ENCODE data around the gene NLRX1. TPM values are rescaled to one million over a fixed set of nuclear protein-coding genes. Genes with fewer than 3 reads are reported as not detected.
"Not testable (repeated sequence)": the region's sequence is repeated elsewhere in the genome, so short reads cannot be mapped to it uniquely, and the experiment has no call there.

The NLRX1 gene
- total and polyA plus RNA-seq, 7 experiments from 2014 or later: 6.5 to 19.5 (median 9.8) TPM

DNA sequence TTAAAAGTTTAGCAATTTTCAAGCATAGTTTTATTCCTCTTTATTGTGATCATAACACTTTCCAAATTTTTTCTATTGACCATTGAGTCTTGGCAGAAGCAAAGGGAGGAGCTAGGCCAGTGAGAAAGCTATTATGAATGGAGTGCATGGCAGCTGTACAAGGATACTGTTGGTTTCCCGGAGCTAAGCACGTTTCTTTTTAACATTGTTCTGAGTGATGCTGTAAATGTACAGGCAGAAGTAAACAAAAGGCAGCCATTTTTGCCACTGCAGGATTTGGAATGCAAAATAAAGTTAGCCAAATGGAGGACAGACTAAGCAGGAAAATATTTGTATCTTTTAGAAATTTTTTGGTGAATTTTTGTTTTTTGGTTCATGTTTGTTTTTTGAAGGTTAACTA, 53.8 kb downstream of the NLRX1 start:
- peaks cover 0 to 15% (median 4%) of the 10 kb centered on the region in 5 donors for H3K36me3 Mint-ChIP-seq
- intact Hi-C loops (cut with micrococcal nuclease): loop anchor here in 1 of 2 donors (2.0 kb wide), 1 partner anchor 16 kb away; the partner anchor contains the start of gene CBL
- H3K4me1 Mint-ChIP-seq: peaks cover 36 to 79% (median 64%) of the 10 kb centered on the region in 7 donors
- no peak for ATAC-seq
- peak overlapping the region in 8 of 10 donors; percentile 1 to 78 (median 8) for H3K4me3 Mint-ChIP-seq
- ChIA-PET POLR2A (interaction anchor here (1.0 to 1.1 kb wide), 2 partner anchors 18 to 44 kb away, joined by 4 to 9 read pairs; no protein-coding TSS in a partner anchor), CTCF (interaction anchor here (0.6 to 2.0 kb wide), 3 partner anchors 13 to 60 kb away, joined by 3 to 9 read pairs (median 5); no protein-coding TSS in a partner anchor)
- H3K27ac ChIP-seq (ENCODE audit: low read depth, low read length): peak overlapping the region; percentile 2
- H3K9me3 ChIP-seq (ENCODE audit: control insufficient read depth in 2 of 3, low read length in 3 of 3): no peaks in the 10 kb centered on the region
- no peak overlapping the region for H3K4me3 ChIP-seq (ENCODE audit: low read length)
- no peak for DNase-seq
- no peaks in the 10 kb centered on the region for H3K27me3 Mint-ChIP-seq
- peak overlapping the region in 8 of 9 donors; percentile 16 to 89 (median 62) for H3K27ac Mint-ChIP-seq
- peaks cover 0 to 5% of the 10 kb centered on the region in 2 donors for H3K4me1 ChIP-seq (ENCODE audit: control insufficient read depth in 2 of 2, insufficient read depth in 2 of 2, low read length in 2 of 2)
- no peaks in the 10 kb centered on the region for H3K36me3 ChIP-seq (ENCODE audit: control insufficient read depth in 2 of 3, insufficient read depth in 3 of 3, low read length in 3 of 3)
- H3K9me3 Mint-ChIP-seq: no peaks in the 10 kb centered on the region
- no peaks in the 10 kb centered on the region for H3K27me3 ChIP-seq (ENCODE audit: control insufficient read depth in 2 of 2, insufficient read depth in 2 of 2, low read length in 2 of 2)

DNA sequence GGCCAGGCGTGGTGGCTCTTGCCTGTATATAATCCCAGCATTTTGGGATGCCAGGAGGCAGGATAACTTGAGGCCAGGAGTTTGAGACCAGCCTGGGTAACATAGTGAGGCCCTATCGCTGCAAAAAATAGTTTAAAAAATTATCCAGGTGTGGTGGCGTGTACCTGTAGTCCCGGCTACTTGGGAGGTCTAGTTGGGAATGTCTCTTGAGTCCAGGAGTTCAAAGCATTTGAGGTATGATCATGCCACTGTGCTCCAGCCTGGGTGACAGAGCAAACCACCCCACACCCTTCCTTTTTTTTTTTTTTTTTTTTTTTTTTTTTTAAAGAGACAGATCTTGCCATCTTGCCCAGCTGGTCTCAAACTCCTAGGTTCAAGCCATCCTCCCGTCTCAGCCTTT, 54.4 kb downstream of the NLRX1 start:
- no peaks in the 10 kb centered on the region for H3K36me3 ChIP-seq (ENCODE audit: control insufficient read depth in 2 of 3, insufficient read depth in 3 of 3, low read length in 3 of 3)
- H3K9me3 ChIP-seq (ENCODE audit: control insufficient read depth in 2 of 3, low read length in 3 of 3): no peaks in the 10 kb centered on the region
- Mint-ChIP-seq H3K9me3 (no peaks in the 10 kb centered on the region), H3K4me3 (peak overlapping the region in 5 of 10 donors; percentile 3 to 78 (median 56)), H3K4me1 (peaks cover 35 to 77% (median 65%) of the 10 kb centered on the region in 7 donors), H3K36me3 (peaks cover 0 to 18% (median 4%) of the 10 kb centered on the region in 5 donors), H3K27ac (peak overlapping the region in 8 of 9 donors; percentile 16 to 77 (median 62)), H3K27me3 (no peaks in the 10 kb centered on the region)
- ATAC-seq (no peak), DNase-seq (no peak)
- H3K4me1 ChIP-seq (ENCODE audit: control insufficient read depth in 2 of 2, insufficient read depth in 2 of 2, low read length in 2 of 2): peaks cover 1 to 5% of the 10 kb centered on the region in 2 donors
- H3K4me3 ChIP-seq (ENCODE audit: low read length): no peak overlapping the region
- intact Hi-C loops (cut with micrococcal nuclease): loop anchor here in 1 of 2 donors (2.0 kb wide), 1 partner anchor 16 kb away; the partner anchor contains the start of gene CBL
- no peaks in the 10 kb centered on the region for H3K27me3 ChIP-seq (ENCODE audit: control insufficient read depth in 2 of 2, insufficient read depth in 2 of 2, low read length in 2 of 2)
- POLR2A ChIA-PET: interaction anchor here (0.6 to 1.0 kb wide), 3 partner anchors 11 to 161 kb away, joined by 3 to 4 read pairs (median 3); no protein-coding TSS in a partner anchor
- no peak overlapping the region for H3K27ac ChIP-seq (ENCODE audit: low read depth, low read length)
- CTCF ChIA-PET: interaction anchor here (1.6 to 2.0 kb wide), 2 partner anchors 14 to 60 kb away, joined by 5 to 9 read pairs; no protein-coding TSS in a partner anchor

DNA sequence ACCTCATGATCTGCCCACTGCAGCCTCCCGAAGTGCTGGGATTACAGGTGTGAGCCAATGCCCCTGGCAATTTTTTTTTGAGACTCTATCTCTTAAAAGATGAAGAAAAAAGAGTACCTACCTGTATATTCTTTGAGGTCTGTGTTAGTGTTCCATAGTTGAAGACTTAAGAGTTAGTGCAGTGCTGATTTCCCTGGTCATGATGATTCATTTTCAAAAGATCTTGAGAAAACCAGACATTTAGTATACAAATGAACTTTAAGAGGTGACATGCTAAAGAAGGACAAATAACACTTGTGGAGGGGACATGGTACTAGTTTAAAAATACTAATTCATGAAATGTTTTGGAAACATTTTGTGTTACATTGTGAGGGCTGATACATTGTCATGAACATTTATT, 55.3 kb downstream of the NLRX1 start:
- Histone ChIP-seq H3K36me3 (ENCODE audit: control insufficient read depth in 2 of 3, insufficient read depth in 3 of 3, low read length in 3 of 3) (no peaks in the 10 kb centered on the region), H3K9me3 (ENCODE audit: control insufficient read depth in 2 of 3, low read length in 3 of 3) (no peaks in the 10 kb centered on the region), H3K27me3 (ENCODE audit: control insufficient read depth in 2 of 2, insufficient read depth in 2 of 2, low read length in 2 of 2) (no peaks in the 10 kb centered on the region), H3K4me3 (ENCODE audit: low read length) (no peak overlapping the region), H3K4me1 (ENCODE audit: control insufficient read depth in 2 of 2, insufficient read depth in 2 of 2, low read length in 2 of 2) (peaks cover 11 to 12% of the 10 kb centered on the region in 2 donors), H3K27ac (ENCODE audit: low read depth, low read length) (no peak overlapping the region)
- Mint-ChIP-seq H3K36me3 (peaks cover 0 to 18% (median 6%) of the 10 kb centered on the region in 5 donors), H3K4me1 (peaks cover 36 to 77% (median 63%) of the 10 kb centered on the region in 7 donors), H3K27me3 (no peaks in the 10 kb centered on the region), H3K27ac (peak overlapping the region in 8 of 9 donors; percentile 17 to 80 (median 49)), H3K4me3 (peak overlapping the region in 3 of 10 donors; percentile 5 to 44 (median 35)), H3K9me3 (no peaks in the 10 kb centered on the region)
- intact Hi-C loops (cut with micrococcal nuclease): loop anchor here in 1 of 2 donors (2.0 kb wide), 1 partner anchor 17 kb away; the partner anchor contains the start of gene CBL
- CTCF ChIA-PET: interaction anchor here (0.6 kb wide), 1 partner anchor 55 kb away, joined by 6 read pairs; no protein-coding TSS in a partner anchor
- DNase-seq: no peak
- POLR2A ChIA-PET: interaction anchor here (0.8 to 1.6 kb wide), 2 partner anchors 12 to 14 kb away, joined by 3 to 7 read pairs; no protein-coding TSS in a partner anchor
- ATAC-seq: no peak

DNA sequence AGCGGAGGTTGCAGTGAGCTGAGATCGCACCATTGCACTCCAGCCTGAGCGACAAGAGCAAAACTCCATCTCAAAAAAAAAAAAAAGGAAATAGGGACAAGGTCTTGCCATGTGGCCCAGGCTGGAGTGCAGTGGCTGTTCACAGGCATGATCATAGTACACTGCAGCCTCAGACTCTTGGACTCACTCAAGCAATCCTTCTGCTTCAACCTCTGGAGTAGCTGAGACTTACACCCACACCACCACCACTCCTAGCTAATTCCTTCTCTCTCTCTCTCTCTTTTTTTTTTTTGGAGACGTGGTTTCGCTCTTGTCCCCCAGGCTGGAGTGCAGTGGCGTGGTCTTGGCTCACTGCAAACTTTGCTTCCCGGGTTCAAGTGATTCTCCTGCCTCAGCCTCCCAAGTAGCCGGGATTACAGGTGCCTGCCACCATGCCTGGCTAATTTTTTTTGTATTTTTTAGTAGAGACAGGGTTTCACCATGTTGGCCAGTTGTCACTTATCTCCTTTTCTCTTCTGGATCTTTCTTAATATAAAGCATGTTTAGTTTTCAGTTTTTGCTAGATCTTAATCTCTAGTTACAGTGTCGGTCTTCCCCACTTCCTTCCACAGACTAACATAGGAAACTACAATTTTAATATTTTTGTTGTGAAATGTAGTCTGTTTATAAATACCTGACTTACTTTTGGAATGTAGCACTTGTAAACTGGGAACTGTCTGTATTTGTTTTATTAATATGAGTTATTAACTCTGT, 60.2 kb downstream of the NLRX1 start:
- peaks cover 14 to 16% of the 10 kb centered on the region in 2 donors for H3K4me1 ChIP-seq (ENCODE audit: control insufficient read depth in 2 of 2, insufficient read depth in 2 of 2, low read length in 2 of 2)
- POLR2A ChIA-PET: interaction anchor here (0.7 to 1.7 kb wide), 4 partner anchors 11 to 23 kb away, joined by 3 to 8 read pairs (median 4); partner anchors contain the start of gene CBL
- not testable (repeated sequence) for H3K27me3 ChIP-seq (ENCODE audit: control insufficient read depth in 2 of 2, insufficient read depth in 2 of 2, low read length in 2 of 2); H3K9me3 ChIP-seq (ENCODE audit: control insufficient read depth in 2 of 3, low read length in 3 of 3); H3K9me3 Mint-ChIP-seq; H3K4me3 ChIP-seq (ENCODE audit: low read length); H3K27ac ChIP-seq (ENCODE audit: low read depth, low read length); H3K36me3 ChIP-seq (ENCODE audit: control insufficient read depth in 2 of 3, insufficient read depth in 3 of 3, low read length in 3 of 3); H3K27me3 Mint-ChIP-seq
- intact Hi-C loops (cut with micrococcal nuclease): loop anchor here in 1 of 2 donors (1.0 to 5.0 kb wide), 2 partner anchors 13 to 34 kb away; no protein-coding TSS in a partner anchor
- peaks cover 41 to 86% (median 67%) of the 10 kb centered on the region in 7 donors for H3K4me1 Mint-ChIP-seq
- peak overlapping the region; percentile 56 to 89 (median 70) for H3K4me3 Mint-ChIP-seq
- ATAC-seq (peak; percentile 24), DNase-seq (peak in 2 of 9 donors; percentile 15 to 24)
- H3K36me3 Mint-ChIP-seq: peaks cover 6 to 39% (median 15%) of the 10 kb centered on the region in 5 donors
- H3K27ac Mint-ChIP-seq: peak overlapping the region; percentile 47 to 89 (median 84)
- CTCF ChIA-PET: interaction anchor here (0.5 to 1.3 kb wide), 2 partner anchors 14 to 40 kb away, joined by 5 to 6 read pairs; no protein-coding TSS in a partner anchor

DNA sequence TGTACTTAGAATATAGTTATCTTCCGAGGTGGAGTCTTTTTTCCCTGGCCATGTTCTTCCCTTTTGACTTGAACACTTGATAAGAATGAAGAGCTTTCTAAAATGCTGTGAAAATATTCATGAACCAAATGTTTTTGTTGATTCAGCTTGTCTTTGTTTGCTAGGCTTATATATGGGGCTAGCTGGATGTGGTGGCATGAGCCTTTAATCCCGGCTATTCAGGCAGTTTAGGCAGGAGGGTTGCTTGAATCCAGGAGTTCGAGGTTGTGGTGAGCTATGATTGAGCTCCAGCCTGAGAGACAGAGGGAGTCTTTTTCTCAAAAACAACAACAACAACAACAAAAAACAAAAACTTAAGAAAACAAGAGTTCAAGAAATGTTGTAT, 60.8 kb downstream of the NLRX1 start:
- H3K36me3 Mint-ChIP-seq: peaks cover 6 to 40% (median 15%) of the 10 kb centered on the region in 5 donors
- peaks cover 36 to 81% (median 61%) of the 10 kb centered on the region in 7 donors for H3K4me1 Mint-ChIP-seq
- no peaks in the 10 kb centered on the region for H3K27me3 Mint-ChIP-seq
- H3K27ac Mint-ChIP-seq: peak overlapping the region; percentile 35 to 89 (median 74)
- Histone ChIP-seq H3K4me1 (ENCODE audit: control insufficient read depth in 2 of 2, insufficient read depth in 2 of 2, low read length in 2 of 2) (peaks cover 14 to 16% of the 10 kb centered on the region in 2 donors), H3K27ac (ENCODE audit: low read depth, low read length) (no peak overlapping the region), H3K27me3 (ENCODE audit: control insufficient read depth in 2 of 2, insufficient read depth in 2 of 2, low read length in 2 of 2) (no peaks in the 10 kb centered on the region), H3K4me3 (ENCODE audit: low read length) (no peak overlapping the region), H3K9me3 (ENCODE audit: control insufficient read depth in 2 of 3, low read length in 3 of 3) (no peaks in the 10 kb centered on the region), H3K36me3 (ENCODE audit: control insufficient read depth in 2 of 3, insufficient read depth in 3 of 3, low read length in 3 of 3) (peaks cover 0 to 10% (median 0%) of the 10 kb centered on the region in 3 experiments)
- ChIA-PET CTCF (interaction anchor here (1.2 to 1.3 kb wide), 2 partner anchors 34 to 39 kb away, joined by 3 to 6 read pairs; no protein-coding TSS in a partner anchor), POLR2A (interaction anchor here (0.8 to 1.7 kb wide), 3 partner anchors 10 to 23 kb away, joined by 3 to 8 read pairs (median 5); partner anchors contain the start of gene CBL)
- ATAC-seq (no peak), DNase-seq (no peak)
- intact Hi-C loops (cut with micrococcal nuclease): loop anchor here in 1 of 2 donors (1.0 to 5.0 kb wide), 2 partner anchors 12 to 33 kb away; no protein-coding TSS in a partner anchor
- H3K4me3 Mint-ChIP-seq: peak overlapping the region; percentile 56 to 89 (median 70)
- no peaks in the 10 kb centered on the region for H3K9me3 Mint-ChIP-seq

DNA sequence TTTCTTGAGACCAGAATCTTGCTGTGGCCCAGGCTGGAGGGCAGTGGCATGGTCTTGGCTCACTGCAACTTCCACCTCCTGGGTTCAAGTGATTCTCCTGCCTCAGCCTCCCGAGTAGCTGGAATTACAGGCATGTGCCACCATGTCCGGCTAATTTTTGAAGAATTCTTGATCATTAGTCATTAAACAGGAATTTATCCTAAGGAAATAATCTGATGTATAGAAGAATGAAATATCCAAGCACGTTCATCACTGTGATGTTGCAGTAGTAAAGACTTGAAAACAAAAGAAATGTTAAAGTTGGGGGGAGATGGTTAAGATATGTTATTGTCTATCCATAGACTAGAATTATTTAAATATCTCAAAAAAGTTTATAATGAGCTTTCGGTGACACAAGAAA, 61.2 kb downstream of the NLRX1 start:
- DNase-seq (no peak), ATAC-seq (no peak)
- Histone ChIP-seq H3K4me1 (ENCODE audit: control insufficient read depth in 2 of 2, insufficient read depth in 2 of 2, low read length in 2 of 2) (peaks cover 14 to 16% of the 10 kb centered on the region in 2 donors), H3K4me3 (ENCODE audit: low read length) (no peak overlapping the region), H3K9me3 (ENCODE audit: control insufficient read depth in 2 of 3, low read length in 3 of 3) (no peaks in the 10 kb centered on the region), H3K27me3 (ENCODE audit: control insufficient read depth in 2 of 2, insufficient read depth in 2 of 2, low read length in 2 of 2) (no peaks in the 10 kb centered on the region), H3K27ac (ENCODE audit: low read depth, low read length) (no peak overlapping the region), H3K36me3 (ENCODE audit: control insufficient read depth in 2 of 3, insufficient read depth in 3 of 3, low read length in 3 of 3) (peaks cover 0 to 14% (median 0%) of the 10 kb centered on the region in 3 experiments)
- POLR2A ChIA-PET: interaction anchor here (0.8 to 1.7 kb wide), 3 partner anchors 10 to 24 kb away, joined by 3 to 8 read pairs (median 5); partner anchors contain the start of gene CBL
- peak overlapping the region in 2 of 10 donors; percentile 10 to 82 for H3K4me3 Mint-ChIP-seq
- H3K36me3 Mint-ChIP-seq: peaks cover 9 to 40% (median 19%) of the 10 kb centered on the region in 5 donors
- H3K4me1 Mint-ChIP-seq: peaks cover 33 to 81% (median 60%) of the 10 kb centered on the region in 7 donors
- CTCF ChIA-PET: interaction anchor here (1.2 kb wide), 1 partner anchor 33 kb away, joined by 3 read pairs; no protein-coding TSS in a partner anchor
- intact Hi-C loops (cut with micrococcal nuclease): loop anchor here in 1 of 2 donors (1.0 to 5.0 kb wide), 2 partner anchors 12 to 33 kb away; no protein-coding TSS in a partner anchor
- no peaks in the 10 kb centered on the region for H3K27me3 Mint-ChIP-seq
- peak overlapping the region in 5 of 9 donors; percentile 35 to 89 (median 84) for H3K27ac Mint-ChIP-seq
- no peaks in the 10 kb centered on the region for H3K9me3 Mint-ChIP-seq

Data from naive thymus-derived CD4-positive, alpha-beta T cell (primary cell).